GM23338 (cell line): ENCODE measurements around the gene GPA33. TPM values are rescaled to one million over a fixed set of nuclear protein-coding genes. Genes with fewer than 3 reads are reported as not detected.

Source experiments
- ATAC-seq: fragments of 200-7000 bp; cut with Tn5 transposase; 3 replicates; pipeline ENCODE4 v1.9.1; 2020
- DNase-seq: peaks from one replicate; pipeline ENCODE4 v3.0.0-alpha.2; 2015; ENCODE audit warnings: low spot score
- H2AFZ ChIP-seq: fragments of 200-600 bp; sonication (generic); 2 replicates; pipeline ENCODE4 v1.8.0; 2016; ENCODE audit warnings: antibody characterized with exemption, mild to moderate bottlenecking, moderate library complexity
- H3F3A ChIP-seq: fragments of 200-600 bp; sonication (generic); replicated peaks from 2 replicates; pipeline ENCODE4 v1.8.0; 2017; ENCODE audit warnings: antibody characterized with exemption, mixed run types, low read depth
- H3K27ac ChIP-seq: fragments of 200-600 bp; sonication (generic); 2 replicates; pipeline ENCODE4 v1.6.1; 2016; ENCODE audit warnings: low read depth
- H3K27me3 ChIP-seq: fragments of 200-600 bp; sonication (generic); 2 replicates; pipeline ENCODE4 v1.8.0; 2016; ENCODE audit warnings: mild to moderate bottlenecking, mixed run types, moderate library complexity; ENCODE audit not compliant: insufficient read depth
- H3K36me3 ChIP-seq: fragments of 200-600 bp; sonication (generic); 2 replicates; pipeline ENCODE4 v1.8.0; 2016; ENCODE audit warnings: mild to moderate bottlenecking; ENCODE audit not compliant: insufficient read depth
- H3K4me1 ChIP-seq: fragments of 200-600 bp; sonication (generic); 2 replicates; pipeline ENCODE4 v1.8.0; 2016; ENCODE audit warnings: mild to moderate bottlenecking, moderate library complexity; ENCODE audit not compliant: insufficient read depth
- H3K4me2 ChIP-seq: fragments of 200-600 bp; sonication (generic); 2 replicates; pipeline ENCODE4 v1.7.1; 2017; ENCODE audit warnings: mixed run types
- H3K4me3 ChIP-seq: fragments of 200-600 bp; sonication (generic); 2 replicates; pipeline ENCODE4 v1.6.1; 2016; ENCODE audit warnings: mixed run types
- H3K79me2 ChIP-seq: fragments of 200-600 bp; sonication (generic); replicated peaks from 2 replicates; pipeline ENCODE4 v1.8.0; 2017; ENCODE audit warnings: mild to moderate bottlenecking; ENCODE audit not compliant: insufficient read depth
- H3K9me2 ChIP-seq: fragments of 200-600 bp; sonication (generic); 2 replicates; pipeline ENCODE4 v1.8.0; 2017; ENCODE audit not compliant: insufficient read depth
- H4K20me1 ChIP-seq: fragments of 200-600 bp; sonication (generic); replicated peaks from 2 replicates; pipeline ENCODE4 v1.8.0; 2017; ENCODE audit warnings: mild to moderate bottlenecking; ENCODE audit not compliant: insufficient read depth
- H3K27ac Mint-ChIP-seq: 2 replicates; pipeline ENCODE4 v1.8.0; 2020; ENCODE audit warnings: inconsistent platforms, mild to moderate bottlenecking, moderate library complexity, mixed read lengths
- H3K27me3 Mint-ChIP-seq: 3 replicates; pipeline ENCODE4 v1.8.0; 2022; ENCODE audit warnings: low read depth, mild to moderate bottlenecking, moderate library complexity, mixed read lengths, inconsistent platforms; ENCODE audit not compliant: insufficient read depth, poor library complexity
- H3K36me3 Mint-ChIP-seq: 3 replicates; pipeline ENCODE4 v1.8.0; 2021; ENCODE audit warnings: low read depth, mild to moderate bottlenecking, inconsistent platforms, moderate library complexity, mixed read lengths
- H3K4me1 Mint-ChIP-seq: 3 replicates; pipeline ENCODE4 v1.8.0; 2020; ENCODE audit warnings: mild to moderate bottlenecking, inconsistent platforms, mixed read lengths
- H3K4me3 Mint-ChIP-seq: 3 replicates; pipeline ENCODE4 v1.8.0; 2021; ENCODE audit warnings: moderate library complexity, mild to moderate bottlenecking, inconsistent platforms, mixed read lengths
- H3K9me3 Mint-ChIP-seq: 3 replicates; pipeline ENCODE4 v1.8.0; 2020; ENCODE audit warnings: moderate library complexity, mild to moderate bottlenecking, inconsistent platforms, mixed read lengths
- CTCF ChIP-seq, 2 experiments: fragments of 200-600 bp in 1 of 2; sonication (generic) in 1 of 2; conservative IDR thresholded peaks; 2 replicates each; pipeline versions ENCODE4 v1.5.1 to v1.6.1; 2016 to 2017; ENCODE audit warnings: antibody characterized with exemption in 2 of 2, low read depth in 2 of 2, mild to moderate bottlenecking in 2 of 2, moderate library complexity in 1 of 2
- EZH2 ChIP-seq: fragments of 200-600 bp; sonication (generic); IDR thresholded peaks from one replicate; pipeline ENCODE4 v1.8.0; 2017; ENCODE audit warnings: antibody characterized with exemption, mild to moderate bottlenecking, low read depth; ENCODE audit not compliant: unreplicated experiment
- JUNB ChIP-seq: IDR thresholded peaks from one replicate; pipeline ENCODE4 v1.6.1; 2016; ENCODE audit warnings: antibody characterized with exemption; ENCODE audit not compliant: unreplicated experiment
- POLR2AphosphoS5 ChIP-seq: IDR thresholded peaks from 2 replicates; pipeline ENCODE4 v1.6.1; 2016; ENCODE audit warnings: antibody characterized with exemption, low read depth
- REST ChIP-seq: IDR thresholded peaks from one replicate; pipeline ENCODE4 v1.6.1; 2018; ENCODE audit warnings: antibody characterized with exemption; ENCODE audit not compliant: unreplicated experiment
- ZNF114 ChIP-seq: fragments of 250-450 bp; sonication (Bioruptor Pico); IDR thresholded peaks from 2 replicates; pipeline ENCODE4 v1.5.0; 2020; ENCODE audit warnings: mild to moderate bottlenecking, moderate library complexity
- ZNF331 ChIP-seq: fragments of 250-450 bp; sonication (Bioruptor Pico); IDR thresholded peaks from 2 replicates; pipeline ENCODE4 v1.5.0; 2020; ENCODE audit warnings: low read depth, mild to moderate bottlenecking, moderate library complexity
- polyA plus RNA-seq: library from polyadenylated mRNA; unstranded; fragments of >200 nt; fragmentation: Nextera tagmentation; extraction: Ambion mirVana; gene quantifications from 2 replicates; pipeline ENCODE4 v1.2.1, GENCODE V29; 2016
- total RNA-seq: library from RNA; depleted of rRNA; stranded (reverse); fragments of >200 nt; shearing (Covaris generic); gene quantifications from 2 replicates; pipeline ENCODE4 v1.2.3, GENCODE V29; 2014

Gene GPA33
- total and polyA plus RNA-seq, 2 experiments from 2014 or later: 0.10 to 0.28 TPM

- TF ChIP-seq CTCF (conservative IDR thresholded peaks at IDR 0.05; ENCODE audit: low read depth in 2 of 2) (peak; percentile 68 to 85), EZH2 (no peak)
Observed at GRCh38 chr1:167052389-167052788, 37.8 kb downstream of the GPA33 start (continued).

- no peaks in the 10 kb centered on the region for H3K4me1 Mint-ChIP-seq
- no peaks in the 10 kb centered on the region for H3K36me3 ChIP-seq
- H3K4me2 ChIP-seq: no peak overlapping the region
- no peak overlapping the region for H3K4me3 ChIP-seq
- no peak overlapping the region for H3K4me3 Mint-ChIP-seq
- DNase-seq (no peak), ATAC-seq (no peak)
- no peak overlapping the region for H3K27ac ChIP-seq
- no peaks in the 10 kb centered on the region for H4K20me1 ChIP-seq
- H3K27ac Mint-ChIP-seq: no peak overlapping the region
- H3K9me2 ChIP-seq: peaks cover under 1% of the 10 kb centered on the region; the same call in 1 of the 2 replicates
- TF ChIP-seq REST (no peak), ZNF114 (CRISPR knock-in tag) (no peak), POLR2AphosphoS5 (no peak), ZNF331 (CRISPR knock-in tag) (no peak), JUNB (no peak)
- H3K4me1 ChIP-seq: no peaks in the 10 kb centered on the region
- H3K36me3 Mint-ChIP-seq: no peaks in the 10 kb centered on the region; the same call in 2 of the 3 replicates
- H2AFZ ChIP-seq: no peak overlapping the region; the same call in 1 of the 2 replicates
- H3K79me2 ChIP-seq: no peaks in the 10 kb centered on the region
- H3K9me3 Mint-ChIP-seq: no peaks in the 10 kb centered on the region
- H3K27me3 Mint-ChIP-seq: peaks cover 15% of the 10 kb centered on the region
- no peaks in the 10 kb centered on the region for H3K27me3 ChIP-seq
- H3F3A ChIP-seq: no peaks in the 10 kb centered on the region
Observed at GRCh38 chr1:167051907-167052306, 38.3 kb downstream of the GPA33 start.
